HepG2 (cell line): ENCODE data around the gene KMT2E. TPM values are rescaled to one million over a fixed set of nuclear protein-coding genes. Genes with fewer than 3 reads are reported as not detected.

Experiments
- AHDC1 ChIP-seq: sonication (generic); formaldehyde crosslinking; IDR thresholded peaks from 2 replicates; pipeline ENCODE4 v1.5.1; 2020; ENCODE audit warnings: mild to moderate bottlenecking, missing genetic modification reagents, borderline replicate concordance
- CBX1 ChIP-seq: IDR thresholded peaks from one replicate; pipeline ENCODE4 v1.6.1; 2016; ENCODE audit warnings: antibody characterized with exemption, low read depth
- DRAP1 ChIP-seq: IDR thresholded peaks from 2 replicates; pipeline ENCODE4 v1.6.1; 2016; ENCODE audit warnings: missing genetic modification reagents, missing compliant biosample characterization
- MED13 ChIP-seq: sonication (generic); formaldehyde crosslinking; IDR thresholded peaks from 2 replicates; pipeline ENCODE4 v1.5.0; 2020; ENCODE audit warnings: missing genetic modification reagents
- MXD1 ChIP-seq: sonication (generic); formaldehyde crosslinking; IDR thresholded peaks from 2 replicates; pipeline ENCODE4 v1.4.0; 2020; ENCODE audit warnings: mild to moderate bottlenecking, missing genetic modification reagents
- PAF1 ChIP-seq: IDR thresholded peaks from 2 replicates; pipeline ENCODE4 v1.6.1; 2016; ENCODE audit warnings: missing genetic modification reagents, missing compliant biosample characterization
- PAWR ChIP-seq: sonication (generic); formaldehyde crosslinking; IDR thresholded peaks from 2 replicates; pipeline ENCODE4 v1.4.0; 2020; ENCODE audit warnings: missing genetic modification reagents, mild to moderate bottlenecking, borderline replicate concordance
- PBX2 ChIP-seq: IDR thresholded peaks from 2 replicates; pipeline ENCODE4 v1.6.1; 2016; ENCODE audit warnings: control low read depth
- RARA ChIP-seq: IDR thresholded peaks from 2 replicates; pipeline ENCODE4 v1.6.1; 2016; ENCODE audit warnings: missing genetic modification reagents, missing compliant biosample characterization
- THAP11 ChIP-seq: IDR thresholded peaks from 2 replicates; pipeline ENCODE4 v1.6.1; 2016; ENCODE audit warnings: missing biosample characterization, missing genetic modification reagents
- ZHX2 ChIP-seq, 2 experiments: sonication (generic) in 1 of 2; formaldehyde crosslinking in 1 of 2; IDR thresholded peaks; 2 replicates each; pipeline versions ENCODE4 v1.6.1 to v1.9.0; 2014 to 2022; ENCODE audit warnings: antibody characterized with exemption in 1 of 2, borderline replicate concordance in 1 of 2, inconsistent platforms in 1 of 2, low read depth in 1 of 2, missing genetic modification reagents in 1 of 2
- ZNF20 ChIP-seq: sonication (generic); formaldehyde crosslinking; IDR thresholded peaks from 2 replicates; pipeline ENCODE4 v1.4.0; 2020; ENCODE audit warnings: mild to moderate bottlenecking, moderate library complexity, missing genetic modification reagents
- ZNF580 ChIP-seq: IDR thresholded peaks from 2 replicates; pipeline ENCODE4 v1.6.1; 2016; ENCODE audit warnings: low read depth, borderline replicate concordance
- ZNF781 ChIP-seq: sonication (generic); formaldehyde crosslinking; IDR thresholded peaks from 2 replicates; pipeline ENCODE4 v1.5.1; 2020; ENCODE audit warnings: borderline replicate concordance, mild to moderate bottlenecking, missing genetic modification reagents; ENCODE audit errors: not compliant biosample characterization
- ZNF878 ChIP-seq: sonication (generic); formaldehyde crosslinking; IDR thresholded peaks from 2 replicates; pipeline ENCODE4 v1.8.1; 2023; ENCODE audit warnings: mild to moderate bottlenecking, missing genetic modification reagents, moderate library complexity
- polyA plus RNA-seq, 8 experiments: library from polyadenylated mRNA; depleted of rRNA in 3 of 8; stranded (reverse) in 7 of 8; unstranded in 1 of 8; fragments of >200 nt; fragmentation: Illumina TruSeq in 4 of 8; extraction: Trizol in 4 of 8; gene quantifications; 2 replicates each; pipeline versions ENCODE4 v1.2.1 to v1.2.3, GENCODE V29; 2011 to 2016; ENCODE audit warnings: low read depth in 4 of 8, missing spikeins in 1 of 8, mixed read lengths in 1 of 8; ENCODE audit not compliant: insufficient read depth in 1 of 8
- total RNA-seq, 5 experiments: library from RNA; depleted of rRNA; stranded (reverse); fragments of >200 nt; fragmentation: Illumina TruSeq; extraction: Trizol; gene quantifications; 2 replicates each; pipeline ENCODE4 v1.2.3, GENCODE V29; 2016; ENCODE audit warnings: low read depth in 1 of 5

Gene KMT2E
- total and polyA plus RNA-seq, 2 of the 13 experiments (the other 11 are each of a cell fraction or from before 2014, with no cell fraction given), result 6.3 to 24.4 TPM

- TF ChIP-seq AHDC1 (CRISPR knock-in tag) (no peak), ZHX2 (IDR thresholded peaks at IDR 0.05; ENCODE audit: low read depth) (no peak), ZHX2 (CRISPR knock-in tag; IDR thresholded peaks at IDR 0.05; ENCODE audit: borderline replicate concordance) (0 out of 2 replicates have a peak, but pooled peaks have one; percentile 9), CBX1 (peak; percentile 9), MED13 (peak; percentile 22; the same call in 1 of the 2 replicates), PAF1 (no peak), DRAP1 (CRISPR knock-in tag) (peak; percentile 81; the same call in 1 of the 2 replicates), PAWR (CRISPR knock-in tag) (no peak), PBX2 (CRISPR knock-in tag) (no peak), MXD1 (CRISPR knock-in tag) (no peak; the same call in 1 of the 2 replicates), ZNF878 (CRISPR knock-in tag) (no peak), ZNF781 (no peak), RARA (CRISPR knock-in tag) (no peak), THAP11 (no peak), ZNF580 (CRISPR knock-in tag) (no peak; the same call in 1 of the 2 replicates), ZNF20 (CRISPR knock-in tag) (0 out of 2 replicates have a peak, but pooled peaks have one; percentile 24)
Observed at GRCh38 chr7:105013221-105013815, 687 bp upstream of the KMT2E start (continued).
